Hepatocyte (in vitro differentiated cells): ENCODE measurements around the gene PRAC1. TPM values are rescaled to one million over a fixed set of nuclear protein-coding genes. Genes with fewer than 3 reads are reported as not detected.

ENCODE experiments used
- DNase-seq: peaks from one replicate; pipeline ENCODE4 v3.0.0-alpha.2; 2016; ENCODE audit warnings: low spot score
- H2AFZ ChIP-seq: fragments of 200-600 bp; sonication (generic); 2 replicates; pipeline ENCODE4 v1.6.0; 2016; ENCODE audit warnings: antibody characterized with exemption, mild to moderate bottlenecking
- H3K27ac ChIP-seq: fragments of 200-600 bp; sonication (generic); 2 replicates; pipeline ENCODE4 v1.5.1; 2016; ENCODE audit warnings: mild to moderate bottlenecking
- H3K27me3 ChIP-seq: fragments of 200-600 bp; sonication (generic); 2 replicates; pipeline ENCODE4 v1.6.1; 2016
- H3K36me3 ChIP-seq: fragments of 200-600 bp; sonication (generic); replicated peaks from 2 replicates; pipeline ENCODE4 v1.5.1; 2016; ENCODE audit warnings: low read depth; ENCODE audit not compliant: insufficient read depth
- H3K4me1 ChIP-seq: fragments of 200-600 bp; sonication (generic); 2 replicates; pipeline ENCODE4 v1.5.1; 2016; ENCODE audit warnings: mild to moderate bottlenecking, moderate library complexity; ENCODE audit not compliant: insufficient read depth
- H3K4me2 ChIP-seq: fragments of 200-600 bp; sonication (generic); 2 replicates; pipeline ENCODE4 v1.6.0; 2016
- H3K4me3 ChIP-seq: fragments of 200-600 bp; sonication (generic); 2 replicates; pipeline ENCODE4 v1.5.1; 2016; ENCODE audit warnings: mild to moderate bottlenecking
- H3K79me2 ChIP-seq: fragments of 200-600 bp; sonication (generic); 2 replicates; pipeline ENCODE4 v1.6.0; 2017; ENCODE audit warnings: mild to moderate bottlenecking
- H3K9me2 ChIP-seq: fragments of 200-600 bp; sonication (generic); replicated peaks from 2 replicates; pipeline ENCODE4 v1.6.0; 2017; ENCODE audit warnings: mild to moderate bottlenecking; ENCODE audit not compliant: insufficient read depth
- H3K9me3 ChIP-seq: fragments of 200-600 bp; sonication (generic); 2 replicates; pipeline ENCODE4 v1.5.1; 2016; ENCODE audit warnings: low read depth, mild to moderate bottlenecking
- H4K20me1 ChIP-seq: fragments of 200-600 bp; sonication (generic); 2 replicates; pipeline ENCODE4 v1.6.0; 2016; ENCODE audit warnings: mild to moderate bottlenecking; ENCODE audit not compliant: insufficient read depth, poor library complexity, severe bottlenecking
- CTCF ChIP-seq: fragments of 200-600 bp; sonication (generic); IDR thresholded peaks from 2 replicates; pipeline ENCODE4 v1.5.1; 2016; ENCODE audit warnings: antibody characterized with exemption, mild to moderate bottlenecking; ENCODE audit not compliant: poor library complexity
- EZH2 ChIP-seq: fragments of 200-600 bp; sonication (generic); IDR thresholded peaks from 2 replicates; pipeline ENCODE4 v1.6.1; 2016; ENCODE audit warnings: antibody characterized with exemption, mild to moderate bottlenecking, borderline replicate concordance
- EZH2phosphoT487 ChIP-seq: fragments of 200-600 bp; sonication (generic); IDR thresholded peaks from one replicate; pipeline ENCODE4 v1.6.1; 2018; ENCODE audit warnings: antibody characterized with exemption, mild to moderate bottlenecking, low read depth, moderate library complexity; ENCODE audit not compliant: unreplicated experiment, severe bottlenecking
- WGBS: methylation state at CpG from one replicate; pipeline ENCODE4 v1.1.6; 2016; ENCODE audit warnings: low lambda C conversion rate; ENCODE audit errors: missing lambda C conversion rate; 5-methylcytosine and 5-hydroxymethylcytosine counted together
- polyA plus RNA-seq: library from polyadenylated mRNA; unstranded; fragments of >200 nt; fragmentation: Nextera tagmentation; extraction: Ambion mirVana; gene quantifications from 2 replicates; pipeline ENCODE4 v1.2.1, GENCODE V29; 2016
- total RNA-seq: library from RNA; depleted of rRNA; stranded (reverse); fragments of >200 nt; gene quantifications from 2 replicates; pipeline ENCODE4 v1.2.3, GENCODE V29; 2014

The PRAC1 gene
- total and polyA plus RNA-seq, 2 experiments from 2014 or later, result not detected

GRCh38 chr17:48723423-48724250 is 1.3 kb upstream of the PRAC1 start:
- peak overlapping the region; percentile 60 for H3K4me2 ChIP-seq
- H3K36me3 ChIP-seq, result no peaks in the 10 kb centered on the region
- H3K27ac ChIP-seq, result no peak overlapping the region
- TF ChIP-seq EZH2phosphoT487 (peak; percentile 2), EZH2 (peak; percentile 88), CTCF (no peak)
- peak overlapping the region; percentile 50 for H2AFZ ChIP-seq
- no peaks in the 10 kb centered on the region for H3K79me2 ChIP-seq
- H3K9me2 ChIP-seq, result no peaks in the 10 kb centered on the region
- peaks cover 99% of the 10 kb centered on the region for H3K27me3 ChIP-seq
- peaks cover 12% of the 10 kb centered on the region for H3K4me1 ChIP-seq
- H3K4me3 ChIP-seq, result no peak overlapping the region
- 8% methylated on average over 41 of the region's 42 CpGs for WGBS
- no peaks in the 10 kb centered on the region for H3K9me3 ChIP-seq
- DNase-seq, result no peak
- H4K20me1 ChIP-seq, result no peaks in the 10 kb centered on the region

- peak within 1 kb of the TSS; percentile 60 for H3K4me2 ChIP-seq
- no peak within 1 kb of the TSS for H3K27ac ChIP-seq
- H3K27me3 ChIP-seq, result peaks cover 99% of the 10 kb centered on the region
- no peaks in the 10 kb centered on the region for H3K36me3 ChIP-seq
- 2% methylated on average over 21 of the region's 21 CpGs for WGBS
- no peaks in the 10 kb centered on the region for H3K9me2 ChIP-seq
- peak within 1 kb of the TSS; percentile 50 for H2AFZ ChIP-seq
- peaks cover 14% of the 10 kb centered on the region for H3K4me1 ChIP-seq
- H4K20me1 ChIP-seq, result no peaks in the 10 kb centered on the region
- no peaks in the 10 kb centered on the region for H3K79me2 ChIP-seq
- TF ChIP-seq EZH2 (no peak), CTCF (no peak), EZH2phosphoT487 (no peak)
- no peak for DNase-seq
- no peak within 1 kb of the TSS for H3K4me3 ChIP-seq
- H3K9me3 ChIP-seq, result no peaks in the 10 kb centered on the region
These were observed 651 bp upstream of the PRAC1 start, which contains the start of gene PRAC2 for GRCh38 chr17:48722915-48723422. Gene PRAC2 (plus strand): TSS chr17:48723185. CDS start chr17:48724411, 1,226 bp downstream.

GRCh38 chr17:48721009-48721402 is 1.3 kb downstream of the PRAC1 start:
- H3K9me3 ChIP-seq, result no peaks in the 10 kb centered on the region
- H3K9me2 ChIP-seq, result no peaks in the 10 kb centered on the region
- no peaks in the 10 kb centered on the region for H4K20me1 ChIP-seq
- H2AFZ ChIP-seq, result no peak overlapping the region
- no peaks in the 10 kb centered on the region for H3K36me3 ChIP-seq
- TF ChIP-seq EZH2phosphoT487 (no peak), CTCF (no peak), EZH2 (no peak)
- H3K27me3 ChIP-seq, result peaks cover 97% of the 10 kb centered on the region
- H3K79me2 ChIP-seq, result no peaks in the 10 kb centered on the region
- no peak overlapping the region for H3K27ac ChIP-seq
- no peak for DNase-seq
- H3K4me3 ChIP-seq, result no peak overlapping the region
- WGBS, result 80% methylated on average over 1 of the region's 1 CpG
- no peak overlapping the region for H3K4me2 ChIP-seq
- peaks cover 14% of the 10 kb centered on the region for H3K4me1 ChIP-seq
